Mononuclear cell (primary cell): ENCODE data around the gene ZBTB47. TPM values are rescaled to one million over a fixed set of nuclear protein-coding genes. Genes with fewer than 3 reads are reported as not detected.

Source experiments
- H3K27me3 ChIP-seq: 2 replicates; pipeline ENCODE4 v1.6.0; 2011; ENCODE audit warnings: low read length, control low read depth; ENCODE audit not compliant: insufficient read depth
- H3K4me1 ChIP-seq: 2 replicates; pipeline ENCODE4 v1.5.1; 2011; ENCODE audit warnings: mild to moderate bottlenecking, low read length, control low read depth; ENCODE audit not compliant: insufficient read depth
- H3K4me3 ChIP-seq: 2 replicates; pipeline ENCODE4 v1.5.1; 2011; ENCODE audit warnings: mild to moderate bottlenecking, low read length, moderate library complexity
- H3K9me3 ChIP-seq: 2 replicates; pipeline ENCODE4 v1.5.1; 2011; ENCODE audit warnings: low read depth, mild to moderate bottlenecking, control low read depth, low read length
- total RNA-seq: library from RNA; depleted of rRNA; stranded (reverse); fragments of >200 nt; gene quantifications from one replicate; pipeline ENCODE4 v1.2.3, GENCODE V29; 2012

The ZBTB47 gene
- total RNA-seq: 2.4 TPM

DNA sequence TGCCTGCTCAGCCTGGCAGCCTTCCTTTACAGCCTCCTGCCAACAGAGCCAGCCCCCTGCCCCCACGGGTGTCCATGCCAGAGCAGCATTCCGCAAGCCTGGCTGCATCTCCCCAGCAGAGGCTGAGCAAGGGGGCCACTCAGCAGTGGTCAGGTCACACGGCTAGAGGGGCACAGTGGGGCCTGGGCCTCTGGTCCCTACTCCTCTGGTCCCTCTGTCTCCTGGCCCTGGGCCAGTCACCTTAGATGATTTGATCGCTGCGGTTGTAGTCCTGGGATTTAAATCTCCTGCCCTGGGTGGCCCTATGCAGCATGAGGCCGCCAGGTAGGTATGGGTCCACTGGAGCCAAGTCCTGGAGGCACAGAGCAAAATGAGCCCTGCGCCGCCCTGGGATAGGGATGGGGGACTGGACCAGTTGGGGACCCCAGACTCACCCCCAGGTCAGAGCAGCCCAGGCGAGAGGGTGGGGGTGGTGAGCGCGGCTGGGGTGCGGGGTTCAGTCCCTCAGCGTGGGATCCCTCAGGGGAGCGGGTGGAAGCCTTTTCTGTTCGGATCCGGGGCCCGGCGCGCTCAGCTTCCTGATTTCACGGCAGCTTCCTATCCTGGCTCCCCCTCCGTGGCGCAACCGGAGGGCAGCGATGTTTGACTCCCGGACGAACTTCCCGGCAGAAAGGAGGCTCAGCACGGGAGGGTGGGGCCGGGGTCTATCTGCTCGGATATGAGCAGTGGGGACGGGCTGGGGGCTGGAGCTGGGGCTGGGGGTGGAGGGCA is at the start of gene ZBTB47:
TSS of gene ZBTB47 (plus strand) at position 138 of the 771 bp plus-strand sequence. CDS start 4,659 bp downstream, outside the sequence.
- peak within 1 kb of the TSS; percentile 56 for H3K4me3 ChIP-seq
- H3K9me3 ChIP-seq: no peaks in the 10 kb centered on the region
- H3K4me1 ChIP-seq: peaks cover 47% of the 10 kb centered on the region
- no peaks in the 10 kb centered on the region for H3K27me3 ChIP-seq

GRCh38 chr3:42605546-42606173 is 47.8 kb upstream of the ZBTB47 start:
- H3K27me3 ChIP-seq: no peaks in the 10 kb centered on the region
- no peak overlapping the region for H3K4me3 ChIP-seq
- peaks cover 28% of the 10 kb centered on the region for H3K4me1 ChIP-seq

DNA sequence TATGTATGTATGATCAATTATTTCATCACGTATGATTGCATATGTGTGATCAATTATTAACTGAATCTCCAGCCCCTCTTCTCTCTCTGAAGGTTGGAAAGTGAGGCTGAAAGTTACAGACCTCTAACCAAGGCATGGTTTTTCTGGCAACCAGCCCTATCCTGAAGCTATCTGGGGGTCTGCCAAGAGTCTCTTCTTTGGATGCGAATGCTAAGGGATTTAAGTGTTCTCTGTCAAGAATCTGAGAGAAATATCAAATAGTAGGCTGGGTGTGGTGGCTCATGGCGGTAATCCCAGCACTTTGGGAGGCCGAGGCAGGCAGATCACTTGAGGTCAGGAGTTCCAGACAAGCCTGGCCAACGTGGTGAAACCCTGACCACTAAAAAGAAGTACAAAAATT is 44.9 kb upstream of the ZBTB47 start:
- no peak overlapping the region for H3K4me3 ChIP-seq
- H3K4me1 ChIP-seq: peaks cover 15% of the 10 kb centered on the region
- no peaks in the 10 kb centered on the region for H3K27me3 ChIP-seq
- no peaks in the 10 kb centered on the region for H3K9me3 ChIP-seq

More at GRCh38 chr3:42605546-42606173, 47.8 kb upstream of the ZBTB47 start:
- H3K9me3 ChIP-seq: no peaks in the 10 kb centered on the region

GRCh38 chr3:42610976-42611375 is 42.5 kb upstream of the ZBTB47 start:
- H3K27me3 ChIP-seq: no peaks in the 10 kb centered on the region
- no peak overlapping the region for H3K4me3 ChIP-seq
- H3K4me1 ChIP-seq: peaks cover 11% of the 10 kb centered on the region
- H3K9me3 ChIP-seq: no peaks in the 10 kb centered on the region

GRCh38 chr3:42612217-42612616 is 41.3 kb upstream of the ZBTB47 start:
- Histone ChIP-seq H3K4me3 (no peak overlapping the region), H3K4me1 (peaks cover 14% of the 10 kb centered on the region), H3K9me3 (no peaks in the 10 kb centered on the region), H3K27me3 (no peaks in the 10 kb centered on the region)

DNA sequence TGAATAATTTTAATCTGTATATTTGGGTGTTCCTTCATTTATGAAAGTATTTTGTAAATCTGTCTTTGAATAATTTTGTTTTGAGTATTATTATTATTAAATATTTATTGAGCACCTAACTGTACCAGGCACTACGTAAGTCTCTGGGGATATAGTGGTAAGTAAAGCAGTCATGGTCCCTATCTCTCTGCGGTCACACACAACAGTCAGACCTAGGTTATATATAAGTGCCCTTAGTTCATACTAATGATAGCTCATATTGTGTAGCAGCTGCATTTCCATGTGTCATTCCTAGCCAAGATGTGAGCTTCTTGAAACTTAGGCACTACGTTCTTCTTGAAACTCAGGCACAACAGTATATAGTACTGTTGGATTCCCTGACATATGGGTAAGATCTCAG is 40.6 kb upstream of the ZBTB47 start:
- peaks cover 14% of the 10 kb centered on the region for H3K4me1 ChIP-seq
- no peaks in the 10 kb centered on the region for H3K9me3 ChIP-seq
- H3K4me3 ChIP-seq: no peak overlapping the region
- H3K27me3 ChIP-seq: no peaks in the 10 kb centered on the region

GRCh38 chr3:42613462-42613861 is 40.0 kb upstream of the ZBTB47 start:
- Histone ChIP-seq H3K4me1 (peaks cover 14% of the 10 kb centered on the region), H3K9me3 (no peaks in the 10 kb centered on the region), H3K4me3 (no peak overlapping the region), H3K27me3 (no peaks in the 10 kb centered on the region)

- Histone ChIP-seq H3K4me3 (no peak overlapping the region), H3K9me3 (no peaks in the 10 kb centered on the region), H3K27me3 (no peaks in the 10 kb centered on the region), H3K4me1 (no peaks in the 10 kb centered on the region)
Observed at GRCh38 chr3:42631620-42632019, 21.9 kb upstream of the ZBTB47 start.

- Histone ChIP-seq H3K27me3 (no peaks in the 10 kb centered on the region), H3K4me3 (no peak overlapping the region)
Observed at GRCh38 chr3:42632146-42632545, 21.4 kb upstream of the ZBTB47 start.

GRCh38 chr3:42633544-42633943 is 20.0 kb upstream of the ZBTB47 start:
- no peaks in the 10 kb centered on the region for H3K27me3 ChIP-seq
- peaks cover 5% of the 10 kb centered on the region for H3K4me1 ChIP-seq
- no peaks in the 10 kb centered on the region for H3K9me3 ChIP-seq
- H3K4me3 ChIP-seq: no peak overlapping the region

More at GRCh38 chr3:42632146-42632545, 21.4 kb upstream of the ZBTB47 start:
- Histone ChIP-seq H3K9me3 (no peaks in the 10 kb centered on the region), H3K4me1 (no peaks in the 10 kb centered on the region)

- Histone ChIP-seq H3K4me1 (peaks cover 14% of the 10 kb centered on the region), H3K27me3 (no peaks in the 10 kb centered on the region)
Observed at GRCh38 chr3:42635111-42635510, 18.4 kb upstream of the ZBTB47 start.

DNA sequence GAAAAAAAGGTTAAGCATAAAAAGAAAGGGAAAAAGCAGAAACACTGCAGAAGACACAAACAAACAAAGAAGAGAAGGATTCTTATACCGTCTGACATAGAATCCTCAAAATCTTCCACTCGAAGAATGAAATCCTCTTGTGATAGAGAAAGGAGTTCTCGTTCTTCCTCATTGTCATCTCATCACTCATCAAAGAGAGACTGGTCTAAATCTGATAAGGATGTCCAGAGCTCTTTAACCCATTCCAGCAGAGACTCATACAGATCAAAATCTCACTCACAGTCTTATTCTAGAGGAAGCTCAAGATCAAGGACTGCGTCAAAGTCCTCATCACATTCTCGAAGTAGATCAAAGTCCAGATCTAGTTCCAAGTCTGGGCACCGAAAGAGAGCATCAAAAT is 16.5 kb upstream of the ZBTB47 start:
- H3K9me3 ChIP-seq: no peaks in the 10 kb centered on the region
- no peaks in the 10 kb centered on the region for H3K27me3 ChIP-seq
- H3K4me1 ChIP-seq: peaks cover 18% of the 10 kb centered on the region
- no peak overlapping the region for H3K4me3 ChIP-seq

More at GRCh38 chr3:42635111-42635510, 18.4 kb upstream of the ZBTB47 start:
- no peaks in the 10 kb centered on the region for H3K9me3 ChIP-seq
- no peak overlapping the region for H3K4me3 ChIP-seq

- no peak overlapping the region for H3K4me3 ChIP-seq
- no peaks in the 10 kb centered on the region for H3K9me3 ChIP-seq
- H3K4me1 ChIP-seq: peaks cover 18% of the 10 kb centered on the region
- no peaks in the 10 kb centered on the region for H3K27me3 ChIP-seq
Observed at GRCh38 chr3:42638339-42638842, 15.1 kb upstream of the ZBTB47 start.

DNA sequence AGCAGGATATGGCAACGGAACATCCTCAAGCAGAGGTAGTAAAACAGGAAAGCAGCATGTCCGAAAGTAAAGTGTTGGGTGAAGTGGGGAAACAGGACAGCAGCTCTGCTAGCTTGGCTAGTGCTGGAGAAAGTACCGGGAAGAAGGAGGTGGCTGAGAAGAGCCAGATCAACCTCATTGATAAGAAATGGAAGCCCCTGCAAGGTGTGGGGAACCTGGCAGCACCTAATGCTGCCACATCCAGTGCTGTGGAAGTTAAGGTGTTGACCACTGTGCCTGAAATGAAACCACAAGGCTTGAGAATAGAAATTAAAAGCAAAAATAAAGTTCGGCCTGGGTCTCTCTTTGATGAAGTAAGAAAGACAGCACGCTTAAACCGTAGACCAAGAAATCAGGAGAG is 14.3 kb upstream of the ZBTB47 start:
- peaks cover 18% of the 10 kb centered on the region for H3K4me1 ChIP-seq
- H3K9me3 ChIP-seq: no peaks in the 10 kb centered on the region
- H3K4me3 ChIP-seq: no peak overlapping the region
- no peaks in the 10 kb centered on the region for H3K27me3 ChIP-seq

DNA sequence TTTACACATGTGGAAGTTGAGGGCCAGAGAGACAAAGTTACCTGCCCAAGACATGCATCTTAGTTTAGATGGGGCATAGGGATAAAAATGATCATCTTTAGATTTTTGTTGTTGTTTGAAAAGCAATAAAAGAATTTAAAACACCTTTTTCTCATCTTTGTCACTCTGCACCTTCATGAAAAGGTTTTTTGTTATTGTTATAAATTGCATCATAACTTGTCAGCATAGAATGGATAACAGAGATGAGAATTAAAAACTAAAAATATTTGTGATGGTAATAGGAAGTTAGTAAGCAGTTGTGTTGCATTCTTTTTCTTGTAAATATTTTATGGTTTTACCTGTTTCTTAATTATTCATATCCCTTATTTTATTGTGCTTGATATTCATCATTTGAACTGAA is 13.4 kb upstream of the ZBTB47 start:
- Histone ChIP-seq H3K9me3 (no peaks in the 10 kb centered on the region), H3K27me3 (no peaks in the 10 kb centered on the region), H3K4me1 (peaks cover 18% of the 10 kb centered on the region), H3K4me3 (no peak overlapping the region)
